ENCODE data around the gene P2RY2.

Gene P2RY2

DNA sequence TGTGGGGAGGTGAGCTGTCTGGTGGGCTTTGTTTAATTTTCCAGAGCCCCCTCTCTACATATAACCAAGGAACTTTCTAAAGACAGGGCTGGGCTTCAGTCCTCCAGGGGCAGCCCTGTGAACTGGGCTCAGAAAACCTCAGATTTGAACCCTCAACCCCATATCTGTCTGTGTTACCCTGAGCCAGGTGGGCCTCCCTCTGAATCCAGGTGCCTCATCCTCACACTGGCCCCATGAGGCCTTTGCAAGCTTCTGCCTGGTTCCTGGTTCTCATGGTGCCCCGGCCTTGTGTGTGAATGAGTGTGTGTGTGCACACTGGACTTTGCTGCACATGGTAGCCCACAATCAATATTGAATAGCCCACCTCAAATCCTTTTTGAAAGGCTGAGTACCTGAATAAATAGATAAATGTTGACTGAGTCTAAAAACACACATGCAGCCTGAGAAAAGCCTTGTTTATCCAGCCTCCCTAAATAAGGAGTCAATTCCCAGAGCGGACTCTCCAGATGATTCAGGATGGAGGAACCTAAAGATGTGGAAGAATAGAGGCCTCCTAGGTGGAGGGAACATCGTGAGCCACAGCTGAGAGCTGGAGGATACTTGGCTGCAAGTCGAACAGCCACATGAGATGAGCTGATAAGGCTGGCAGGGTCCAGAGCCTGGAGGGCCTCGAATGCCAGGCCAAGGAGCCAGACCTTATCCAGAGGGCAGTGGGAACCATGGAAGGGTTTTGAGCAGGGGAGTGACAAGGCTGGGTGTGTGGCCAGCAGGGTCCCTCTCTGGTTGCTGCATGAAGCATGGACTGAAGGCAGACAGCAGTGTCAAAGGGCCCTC lies 28.1 kb upstream of the P2RY2 start:
- Histone ChIP-seq H3K27me3 (ENCODE audit: control insufficient read depth, insufficient read depth, low read length) (no peaks in the 10 kb centered on the region), H3K27ac (no peak overlapping the region), H3K9ac (no peak overlapping the region), H3K36me3 (ENCODE audit: control insufficient read depth, insufficient read depth, low read length) (no peaks in the 10 kb centered on the region), H3K4me2 (ENCODE audit: low read length) (no peak overlapping the region), H3K79me2 (no peaks in the 10 kb centered on the region), H2AFZ (no peak overlapping the region), H3K4me3 (ENCODE audit: low read depth, low read length) (no peak overlapping the region), H3K4me1 (no peaks in the 10 kb centered on the region), H3K9me3 (ENCODE audit: control insufficient read depth, low read length) (no peaks in the 10 kb centered on the region)
- TF ChIP-seq, protein P1, sequence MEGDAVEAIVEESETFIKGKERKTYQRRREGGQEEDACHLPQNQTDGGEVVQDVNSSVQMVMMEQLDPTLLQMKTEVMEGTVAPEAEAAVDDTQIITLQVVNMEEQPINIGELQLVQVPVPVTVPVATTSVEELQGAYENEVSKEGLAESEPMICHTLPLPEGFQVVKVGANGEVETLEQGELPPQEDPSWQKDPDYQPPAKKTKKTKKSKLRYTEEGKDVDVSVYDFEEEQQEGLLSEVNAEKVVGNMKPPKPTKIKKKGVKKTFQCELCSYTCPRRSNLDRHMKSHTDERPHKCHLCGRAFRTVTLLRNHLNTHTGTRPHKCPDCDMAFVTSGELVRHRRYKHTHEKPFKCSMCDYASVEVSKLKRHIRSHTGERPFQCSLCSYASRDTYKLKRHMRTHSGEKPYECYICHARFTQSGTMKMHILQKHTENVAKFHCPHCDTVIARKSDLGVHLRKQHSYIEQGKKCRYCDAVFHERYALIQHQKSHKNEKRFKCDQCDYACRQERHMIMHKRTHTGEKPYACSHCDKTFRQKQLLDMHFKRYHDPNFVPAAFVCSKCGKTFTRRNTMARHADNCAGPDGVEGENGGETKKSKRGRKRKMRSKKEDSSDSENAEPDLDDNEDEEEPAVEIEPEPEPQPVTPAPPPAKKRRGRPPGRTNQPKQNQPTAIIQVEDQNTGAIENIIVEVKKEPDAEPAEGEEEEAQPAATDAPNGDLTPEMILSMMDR (IDR thresholded peaks at IDR 0.05): no peak

DNA sequence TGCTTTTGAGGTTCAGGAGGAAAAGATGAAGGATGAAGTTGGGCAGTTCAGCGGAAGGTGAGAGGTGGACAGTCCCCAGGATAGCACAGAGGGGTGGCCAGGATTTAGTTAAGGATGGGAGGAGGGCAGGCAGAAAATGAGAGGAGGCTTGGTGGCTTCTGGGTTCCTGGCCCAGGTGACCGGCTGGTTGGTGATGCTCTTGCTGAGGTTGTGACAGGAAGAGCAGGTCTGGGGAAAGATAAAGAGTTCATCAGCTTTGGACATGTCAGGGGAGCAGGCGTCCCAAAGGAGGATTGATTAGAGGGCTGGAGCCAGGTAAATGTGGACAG lies 27.6 kb upstream of the P2RY2 start:
- no peak overlapping the region for H3K27ac ChIP-seq

DNA sequence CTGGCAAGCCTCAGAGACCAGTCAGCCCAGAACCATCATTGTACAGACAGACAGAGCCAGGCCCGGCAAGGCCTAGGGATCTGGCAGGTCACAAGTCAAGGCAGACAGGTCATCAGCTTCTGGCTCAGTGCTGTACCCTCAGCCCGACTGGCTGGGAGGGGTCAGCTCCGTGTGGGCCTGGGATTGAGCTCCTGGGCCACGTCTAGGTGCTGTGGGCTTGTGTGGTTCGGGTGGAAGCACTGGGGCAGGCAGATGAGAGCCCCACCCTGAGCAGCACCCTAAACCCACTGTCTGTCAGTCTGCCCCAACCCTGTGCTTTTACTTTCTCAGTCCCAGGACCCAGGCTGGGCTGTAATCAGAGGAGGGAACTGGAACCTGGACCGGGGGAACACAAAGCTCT lies 26.9 kb upstream of the P2RY2 start:
- no peaks in the 10 kb centered on the region for H3K27me3 ChIP-seq (ENCODE audit: control insufficient read depth, insufficient read depth, low read length)
- no peak overlapping the region for H3K4me2 ChIP-seq (ENCODE audit: low read length)
- no peaks in the 10 kb centered on the region for H3K79me2 ChIP-seq
- no peaks in the 10 kb centered on the region for H3K36me3 ChIP-seq (ENCODE audit: control insufficient read depth, insufficient read depth, low read length)
- H3K9ac ChIP-seq: no peak overlapping the region
- no peaks in the 10 kb centered on the region for H3K9me3 ChIP-seq (ENCODE audit: control insufficient read depth, low read length)
- TF ChIP-seq, protein P1 (IDR thresholded peaks at IDR 0.05): no peak
- H3K27ac ChIP-seq: no peak overlapping the region
- no peaks in the 10 kb centered on the region for H3K4me1 ChIP-seq
- no peak overlapping the region for H2AFZ ChIP-seq
- no peak overlapping the region for H3K4me3 ChIP-seq (ENCODE audit: low read depth, low read length)

More for the DNA sequence above, 27.6 kb upstream of the P2RY2 start:
- Histone ChIP-seq H3K9me3 (ENCODE audit: control insufficient read depth, low read length) (no peaks in the 10 kb centered on the region), H3K4me2 (ENCODE audit: low read length) (no peak overlapping the region), H2AFZ (no peak overlapping the region), H3K27me3 (ENCODE audit: control insufficient read depth, insufficient read depth, low read length) (no peaks in the 10 kb centered on the region), H3K4me3 (ENCODE audit: low read depth, low read length) (no peak overlapping the region), H3K9ac (no peak overlapping the region), H3K4me1 (no peaks in the 10 kb centered on the region), H3K79me2 (no peaks in the 10 kb centered on the region), H3K36me3 (ENCODE audit: control insufficient read depth, insufficient read depth, low read length) (no peaks in the 10 kb centered on the region)
- TF ChIP-seq, protein P1 (IDR thresholded peaks at IDR 0.05): no peak

GRCh38 chr11:73192272-73192671 lies 25.8 kb upstream of the P2RY2 start:
- no peak overlapping the region for H3K4me3 ChIP-seq (ENCODE audit: low read depth, low read length)
- H3K9ac ChIP-seq: no peak overlapping the region
- H3K27me3 ChIP-seq (ENCODE audit: control insufficient read depth, insufficient read depth, low read length): no peaks in the 10 kb centered on the region
- H2AFZ ChIP-seq: no peak overlapping the region
- H3K4me1 ChIP-seq: no peaks in the 10 kb centered on the region
- H3K9me3 ChIP-seq (ENCODE audit: control insufficient read depth, low read length): no peaks in the 10 kb centered on the region
- H3K4me2 ChIP-seq (ENCODE audit: low read length): no peak overlapping the region
- no peak overlapping the region for H3K27ac ChIP-seq
- H3K79me2 ChIP-seq: no peaks in the 10 kb centered on the region
- no peaks in the 10 kb centered on the region for H3K36me3 ChIP-seq (ENCODE audit: control insufficient read depth, insufficient read depth, low read length)
- TF ChIP-seq, protein P1 (IDR thresholded peaks at IDR 0.05): no peak
